Mucosa of descending colon (tissue), 3 donors: ENCODE data around the gene DUSP2. TPM values are rescaled to one million over a fixed set of nuclear protein-coding genes. Genes with fewer than 3 reads are reported as not detected.

Experiments used
- ATAC-seq: fragments of 200-7000 bp; cut with Tn5 transposase; one replicate; pipeline ENCODE4 v1.9.1; 2020; ENCODE audit warnings: mild to moderate bottlenecking, moderate library complexity
- DNase-seq, 3 donors: peaks; one replicate each; pipeline ENCODE4 v3.0.0-alpha.2; 2020
- H3K36me3 ChIP-seq: fragments of 200-600 bp; one replicate; pipeline ENCODE4 v1.8.0; 2021; ENCODE audit warnings: low read depth, mild to moderate bottlenecking
- H3K4me1 ChIP-seq: fragments of 200-600 bp; one replicate; pipeline ENCODE4 v1.8.0; 2021; ENCODE audit warnings: low read depth, mild to moderate bottlenecking
- H3K4me3 ChIP-seq: fragments of 200-600 bp; one replicate; pipeline ENCODE4 v1.8.0; 2021; ENCODE audit warnings: mild to moderate bottlenecking
- H3K9me3 ChIP-seq: fragments of 200-600 bp; one replicate; pipeline ENCODE4 v1.8.0; 2021; ENCODE audit warnings: mild to moderate bottlenecking
- intact Hi-C, 2 donors: fragments of 100-400 bp; cut with DNase I in 1 of 2; cut with micrococcal nuclease in 1 of 2; formaldehyde crosslinking; loops; one replicate each; pipeline versions ENCODE4 v1.11.0 to v1.11.1; 2022; cut with DNase I, micrococcal nuclease
- total RNA-seq, 3 donors: library from RNA; stranded (reverse); fragmentation: NEBNext Ultra II Directional in 2 of 3; extraction: Animal tissue kit (Norgen Biotek cat#: 25700) in 2 of 3; gene quantifications; one replicate each; pipeline versions ENCODE4 v1.2.1 to v1.2.4, GENCODE V29; 2021 to 2023
- TF ChIP-seq, protein P1 (sequence below): fragments of 200-600 bp; IDR thresholded peaks from one replicate; pipeline ENCODE4 v1.8.0; 2022; ENCODE audit warnings: antibody characterized with exemption, mild to moderate bottlenecking
- donor health status: DM: no; HTN: no; CAD: no; lungs with moderate emphysema.
- donor health status: DM: no; HTN: no; CAD: no.
- donor health status: DM: no; HTN: yes; CAD: no.

The DUSP2 gene
- total RNA-seq, 3 donors from 2014 or later = 1.5 to 2.3 (median 1.6) TPM

GRCh38 chr2:96137321-96138178, 7.7 kb downstream of the DUSP2 start:
- Histone ChIP-seq H3K36me3 (no peaks in the 10 kb centered on the region), H3K4me3 (no peak overlapping the region), H3K9me3 (no peaks in the 10 kb centered on the region), H3K4me1 (peaks cover 10% of the 10 kb centered on the region)
- ATAC-seq (peak; percentile 6), DNase-seq (peak in 2 of 3 donors; percentile 39 to 42)
- TF ChIP-seq, protein P1, sequence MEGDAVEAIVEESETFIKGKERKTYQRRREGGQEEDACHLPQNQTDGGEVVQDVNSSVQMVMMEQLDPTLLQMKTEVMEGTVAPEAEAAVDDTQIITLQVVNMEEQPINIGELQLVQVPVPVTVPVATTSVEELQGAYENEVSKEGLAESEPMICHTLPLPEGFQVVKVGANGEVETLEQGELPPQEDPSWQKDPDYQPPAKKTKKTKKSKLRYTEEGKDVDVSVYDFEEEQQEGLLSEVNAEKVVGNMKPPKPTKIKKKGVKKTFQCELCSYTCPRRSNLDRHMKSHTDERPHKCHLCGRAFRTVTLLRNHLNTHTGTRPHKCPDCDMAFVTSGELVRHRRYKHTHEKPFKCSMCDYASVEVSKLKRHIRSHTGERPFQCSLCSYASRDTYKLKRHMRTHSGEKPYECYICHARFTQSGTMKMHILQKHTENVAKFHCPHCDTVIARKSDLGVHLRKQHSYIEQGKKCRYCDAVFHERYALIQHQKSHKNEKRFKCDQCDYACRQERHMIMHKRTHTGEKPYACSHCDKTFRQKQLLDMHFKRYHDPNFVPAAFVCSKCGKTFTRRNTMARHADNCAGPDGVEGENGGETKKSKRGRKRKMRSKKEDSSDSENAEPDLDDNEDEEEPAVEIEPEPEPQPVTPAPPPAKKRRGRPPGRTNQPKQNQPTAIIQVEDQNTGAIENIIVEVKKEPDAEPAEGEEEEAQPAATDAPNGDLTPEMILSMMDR = no peak
- intact Hi-C loops = no loop called here

GRCh38 chr2:96136129-96136720, 9.0 kb downstream of the DUSP2 start:
- Histone ChIP-seq H3K4me1 (peaks cover 10% of the 10 kb centered on the region), H3K4me3 (no peak overlapping the region), H3K9me3 (no peaks in the 10 kb centered on the region), H3K36me3 (no peaks in the 10 kb centered on the region)
- TF ChIP-seq, protein P1 = no peak
- intact Hi-C loops = no loop called here
- DNase-seq (peak in 1 of 3 donors; percentile 27), ATAC-seq (no peak)

- ATAC-seq = no peak
- TF ChIP-seq, protein P1 = no peak
- peak in 1 of 3 donors; percentile 19 for DNase-seq
- no peaks in the 10 kb centered on the region for H3K9me3 ChIP-seq
- peaks cover 10% of the 10 kb centered on the region for H3K4me1 ChIP-seq
- no peak overlapping the region for H3K4me3 ChIP-seq
- no peaks in the 10 kb centered on the region for H3K36me3 ChIP-seq
- intact Hi-C loops = no loop called here
Measured at GRCh38 chr2:96135621-96136020, 9.6 kb downstream of the DUSP2 start.

GRCh38 chr2:96135171-96135570, 10.1 kb downstream of the DUSP2 start:
- ATAC-seq = no peak
- DNase-seq = peak in 1 of 3 donors; percentile 31
- intact Hi-C loops = no loop called here
- H3K4me1 ChIP-seq = peaks cover 10% of the 10 kb centered on the region
- TF ChIP-seq, protein P1 = no peak
- H3K9me3 ChIP-seq = no peaks in the 10 kb centered on the region
- H3K4me3 ChIP-seq = no peak overlapping the region
- no peaks in the 10 kb centered on the region for H3K36me3 ChIP-seq

- intact Hi-C loops = no loop called here
- DNase-seq (no peak), ATAC-seq (no peak)
- no peaks in the 10 kb centered on the region for H3K36me3 ChIP-seq
- peaks cover 10% of the 10 kb centered on the region for H3K4me1 ChIP-seq
- TF ChIP-seq, protein P1 = no peak
- H3K9me3 ChIP-seq = no peaks in the 10 kb centered on the region
- H3K4me3 ChIP-seq = no peak overlapping the region
Measured at GRCh38 chr2:96134421-96134820, 10.8 kb downstream of the DUSP2 start.
